Right lobe of liver (tissue), 4 donors: ENCODE results near the gene VKORC1L1.

Experiments
- POLR2A ChIP-seq: fragments of 450-650 bp; IDR thresholded peaks from one replicate; pipeline ENCODE4 v1.6.1; 2017; ENCODE audit warnings: antibody characterized with exemption, mild to moderate bottlenecking
- TF ChIP-seq, protein P1 (sequence below), 4 donors: fragments of 200-600 bp in 3 of 4; fragments of 450-650 bp in 1 of 4; IDR thresholded peaks; one replicate each; pipeline versions ENCODE4 v1.5.1 to v1.8.0; 2016 to 2022; ENCODE audit warnings: antibody characterized with exemption in 4 of 4, mild to moderate bottlenecking in 2 of 4
- donor health status: DM: no; HTN: no; CAD: no.
- donor health status: DM: no; HTN: no; CAD: no.
- donor health status: DM: no; HTN: yes; CAD: no.

DNA sequence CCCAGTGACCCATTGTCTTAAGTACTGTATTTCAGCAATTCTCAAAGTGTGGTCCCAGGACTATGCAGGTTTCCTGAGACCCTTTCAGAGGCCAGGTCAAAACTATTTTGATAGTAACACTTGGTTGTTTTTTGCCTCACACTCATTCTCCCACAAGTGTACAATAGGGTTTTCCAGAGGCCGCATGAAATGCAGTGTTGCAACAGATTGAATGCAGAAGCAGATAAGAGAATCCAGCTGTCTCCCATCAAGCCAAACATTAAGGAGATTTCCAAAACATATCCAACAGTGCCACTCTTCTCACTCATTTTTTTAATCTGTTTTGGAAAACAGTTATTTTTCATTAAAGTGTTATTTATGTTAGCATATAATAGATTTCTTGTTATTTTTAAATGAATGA, 20.0 kb downstream of the VKORC1L1 start:
- no peak for TF ChIP-seq POLR2A
- TF ChIP-seq, protein P1, sequence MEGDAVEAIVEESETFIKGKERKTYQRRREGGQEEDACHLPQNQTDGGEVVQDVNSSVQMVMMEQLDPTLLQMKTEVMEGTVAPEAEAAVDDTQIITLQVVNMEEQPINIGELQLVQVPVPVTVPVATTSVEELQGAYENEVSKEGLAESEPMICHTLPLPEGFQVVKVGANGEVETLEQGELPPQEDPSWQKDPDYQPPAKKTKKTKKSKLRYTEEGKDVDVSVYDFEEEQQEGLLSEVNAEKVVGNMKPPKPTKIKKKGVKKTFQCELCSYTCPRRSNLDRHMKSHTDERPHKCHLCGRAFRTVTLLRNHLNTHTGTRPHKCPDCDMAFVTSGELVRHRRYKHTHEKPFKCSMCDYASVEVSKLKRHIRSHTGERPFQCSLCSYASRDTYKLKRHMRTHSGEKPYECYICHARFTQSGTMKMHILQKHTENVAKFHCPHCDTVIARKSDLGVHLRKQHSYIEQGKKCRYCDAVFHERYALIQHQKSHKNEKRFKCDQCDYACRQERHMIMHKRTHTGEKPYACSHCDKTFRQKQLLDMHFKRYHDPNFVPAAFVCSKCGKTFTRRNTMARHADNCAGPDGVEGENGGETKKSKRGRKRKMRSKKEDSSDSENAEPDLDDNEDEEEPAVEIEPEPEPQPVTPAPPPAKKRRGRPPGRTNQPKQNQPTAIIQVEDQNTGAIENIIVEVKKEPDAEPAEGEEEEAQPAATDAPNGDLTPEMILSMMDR (IDR thresholded peaks at IDR 0.05) = no peak
